Smooth muscle cell (in vitro differentiated cells): ENCODE data around the gene BLOC1S1. TPM values are rescaled to one million over a fixed set of nuclear protein-coding genes. Genes with fewer than 3 reads are reported as not detected.

Source experiments
- DNase-seq: peaks from one replicate; lab custom pipeline; 2025; ENCODE audit not compliant: unreplicated experiment; lab: John Stamatoyannopoulos, UW
- H2AFZ ChIP-seq: fragments of 200-600 bp; sonication (generic); 2 replicates; pipeline ENCODE4 v1.6.0; 2016; ENCODE audit warnings: antibody characterized with exemption, low read depth, mild to moderate bottlenecking
- H3F3A ChIP-seq: fragments of 200-600 bp; sonication (generic); 2 replicates; pipeline ENCODE4 v1.6.0; 2017; ENCODE audit warnings: antibody characterized with exemption, low read depth
- H3K27ac ChIP-seq: fragments of 200-600 bp; sonication (generic); 2 replicates; pipeline ENCODE4 v1.5.1; 2016; ENCODE audit warnings: low read depth, mild to moderate bottlenecking
- H3K27me3 ChIP-seq: fragments of 200-600 bp; sonication (generic); 2 replicates; pipeline ENCODE4 v1.6.1; 2016; ENCODE audit warnings: low read depth, mild to moderate bottlenecking
- H3K36me3 ChIP-seq: fragments of 200-600 bp; sonication (generic); 2 replicates; pipeline ENCODE4 v1.5.1; 2016; ENCODE audit warnings: low read depth
- H3K4me1 ChIP-seq: fragments of 200-600 bp; sonication (generic); 2 replicates; pipeline ENCODE4 v1.5.1; 2016; ENCODE audit warnings: low read depth
- H3K4me2 ChIP-seq: fragments of 200-600 bp; sonication (generic); 2 replicates; pipeline ENCODE4 v1.6.0; 2016; ENCODE audit warnings: mild to moderate bottlenecking
- H3K4me3 ChIP-seq: fragments of 200-600 bp; sonication (generic); 2 replicates; pipeline ENCODE4 v1.5.1; 2016; ENCODE audit warnings: mild to moderate bottlenecking
- H3K79me2 ChIP-seq: fragments of 200-600 bp; sonication (generic); 2 replicates; pipeline ENCODE4 v1.6.0; 2016; ENCODE audit warnings: low read depth, mild to moderate bottlenecking
- H3K9ac ChIP-seq: fragments of 200-600 bp; sonication (generic); 2 replicates; pipeline ENCODE4 v1.6.0; 2016; ENCODE audit warnings: low read depth
- H3K9me3 ChIP-seq: fragments of 200-600 bp; sonication (generic); replicated peaks from 2 replicates; pipeline ENCODE4 v1.5.1; 2016; ENCODE audit warnings: low read depth
- H4K20me1 ChIP-seq: fragments of 200-600 bp; sonication (generic); 2 replicates; pipeline ENCODE4 v1.6.0; 2016; ENCODE audit warnings: low read depth
- WGBS: methylation state at CpG from one replicate; pipeline ENCODE4 v1.1.7; 2016; ENCODE audit warnings: low lambda C conversion rate; 5-methylcytosine and 5-hydroxymethylcytosine counted together
- polyA plus RNA-seq: library from polyadenylated mRNA; unstranded; fragments of >200 nt; fragmentation: Nextera tagmentation; extraction: Ambion mirVana; gene quantifications from 2 replicates; pipeline ENCODE4 v1.2.1, GENCODE V29; 2016
- total RNA-seq: library from RNA; depleted of rRNA; stranded (reverse); fragments of >200 nt; gene quantifications from 2 replicates; pipeline ENCODE4 v1.2.3, GENCODE V29; 2014
- TF ChIP-seq, protein P1 (sequence below): fragments of 200-600 bp; sonication (generic); IDR thresholded peaks from 2 replicates; pipeline ENCODE4 v1.5.1; 2017; ENCODE audit warnings: borderline replicate concordance, mild to moderate bottlenecking, antibody characterized with exemption; ENCODE audit not compliant: insufficient read depth, poor library complexity, severe bottlenecking

BLOC1S1 gene
- total and polyA plus RNA-seq, 2 experiments from 2014 or later, result 146 to 150 TPM

DNA sequence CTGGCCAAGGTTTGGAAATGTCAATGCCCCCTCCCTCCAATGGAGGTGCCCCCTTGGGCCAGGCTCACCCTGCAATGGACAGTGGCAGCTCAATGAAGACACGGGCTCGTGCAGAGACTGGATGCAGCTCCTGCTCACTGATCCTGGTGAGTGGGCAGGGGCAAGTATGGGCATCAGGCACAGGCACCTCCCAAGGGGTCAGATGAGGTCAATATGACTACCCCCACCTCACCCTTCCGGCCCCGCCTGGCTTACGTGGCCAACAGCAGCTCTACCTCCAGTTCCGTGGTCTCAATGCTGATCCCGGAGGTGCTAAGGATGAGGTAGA lies 21.7 kb upstream of the BLOC1S1 start:
- no peaks in the 10 kb centered on the region for H3F3A ChIP-seq
- H3K4me1 ChIP-seq, result no peaks in the 10 kb centered on the region
- H3K79me2 ChIP-seq, result no peaks in the 10 kb centered on the region
- H3K27ac ChIP-seq, result no peak overlapping the region
- TF ChIP-seq, protein P1, sequence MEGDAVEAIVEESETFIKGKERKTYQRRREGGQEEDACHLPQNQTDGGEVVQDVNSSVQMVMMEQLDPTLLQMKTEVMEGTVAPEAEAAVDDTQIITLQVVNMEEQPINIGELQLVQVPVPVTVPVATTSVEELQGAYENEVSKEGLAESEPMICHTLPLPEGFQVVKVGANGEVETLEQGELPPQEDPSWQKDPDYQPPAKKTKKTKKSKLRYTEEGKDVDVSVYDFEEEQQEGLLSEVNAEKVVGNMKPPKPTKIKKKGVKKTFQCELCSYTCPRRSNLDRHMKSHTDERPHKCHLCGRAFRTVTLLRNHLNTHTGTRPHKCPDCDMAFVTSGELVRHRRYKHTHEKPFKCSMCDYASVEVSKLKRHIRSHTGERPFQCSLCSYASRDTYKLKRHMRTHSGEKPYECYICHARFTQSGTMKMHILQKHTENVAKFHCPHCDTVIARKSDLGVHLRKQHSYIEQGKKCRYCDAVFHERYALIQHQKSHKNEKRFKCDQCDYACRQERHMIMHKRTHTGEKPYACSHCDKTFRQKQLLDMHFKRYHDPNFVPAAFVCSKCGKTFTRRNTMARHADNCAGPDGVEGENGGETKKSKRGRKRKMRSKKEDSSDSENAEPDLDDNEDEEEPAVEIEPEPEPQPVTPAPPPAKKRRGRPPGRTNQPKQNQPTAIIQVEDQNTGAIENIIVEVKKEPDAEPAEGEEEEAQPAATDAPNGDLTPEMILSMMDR, result no peak
- H3K27me3 ChIP-seq, result no peaks in the 10 kb centered on the region
- no peak overlapping the region for H2AFZ ChIP-seq
- H3K4me3 ChIP-seq, result no peak overlapping the region
- H3K4me2 ChIP-seq, result no peak overlapping the region
- WGBS, result 98% methylated on average over 7 of the region's 7 CpGs
- H3K9ac ChIP-seq, result no peak overlapping the region
- no peak for DNase-seq
- no peaks in the 10 kb centered on the region for H3K9me3 ChIP-seq
- no peaks in the 10 kb centered on the region for H4K20me1 ChIP-seq
- H3K36me3 ChIP-seq, result no peaks in the 10 kb centered on the region

DNA sequence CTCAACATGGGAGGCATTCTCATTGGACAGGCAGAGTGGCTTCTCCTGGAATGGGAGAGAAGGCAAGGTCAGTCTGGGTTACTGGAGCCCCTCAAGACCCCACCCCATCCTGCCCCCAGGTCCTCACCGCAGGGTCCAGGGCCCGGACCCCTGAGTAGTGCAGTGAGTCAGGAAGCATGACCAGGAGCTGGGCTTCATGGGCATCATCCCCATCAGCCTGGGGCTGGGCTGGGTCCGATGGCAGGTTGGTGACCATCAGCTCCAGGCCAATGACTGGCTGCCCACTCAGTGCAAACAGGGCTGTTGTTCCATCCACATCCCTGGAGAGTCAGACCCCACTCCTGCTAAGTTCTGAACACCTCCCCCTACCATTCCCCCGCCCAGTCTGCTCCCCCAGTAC lies 21.2 kb upstream of the BLOC1S1 start:
- H3K27me3 ChIP-seq, result no peaks in the 10 kb centered on the region
- H3K9me3 ChIP-seq, result no peaks in the 10 kb centered on the region
- H3K4me1 ChIP-seq, result no peaks in the 10 kb centered on the region
- H3K4me3 ChIP-seq, result no peak overlapping the region
- no peak overlapping the region for H3K9ac ChIP-seq
- DNase-seq, result no peak
- WGBS, result 93% methylated on average over 3 of the region's 4 CpGs
- TF ChIP-seq, protein P1, result no peak
- H3K27ac ChIP-seq, result no peak overlapping the region
- no peak overlapping the region for H3K4me2 ChIP-seq
- H3K79me2 ChIP-seq, result no peaks in the 10 kb centered on the region
- H4K20me1 ChIP-seq, result no peaks in the 10 kb centered on the region
- H3F3A ChIP-seq, result no peaks in the 10 kb centered on the region
- no peak overlapping the region for H2AFZ ChIP-seq
- no peaks in the 10 kb centered on the region for H3K36me3 ChIP-seq

DNA sequence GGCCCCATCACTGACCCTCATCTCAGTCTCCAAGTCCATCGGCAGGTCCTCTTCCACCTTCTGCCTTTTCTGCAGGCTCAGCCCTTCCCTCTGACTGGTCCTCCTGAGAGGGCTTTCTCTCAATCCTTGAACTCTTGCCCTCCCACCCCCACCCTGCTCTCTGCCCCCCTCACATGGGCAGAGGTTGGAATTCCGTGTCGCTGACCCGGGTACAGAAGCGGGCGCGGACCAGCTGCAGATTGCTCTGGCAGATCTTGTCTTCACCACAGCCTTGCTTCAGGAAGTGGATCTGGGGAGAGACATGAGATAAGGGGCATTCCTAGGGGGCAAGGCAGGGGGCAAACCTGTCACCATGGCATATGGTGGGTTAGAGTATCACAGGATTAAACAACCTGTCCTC lies 20.5 kb upstream of the BLOC1S1 start:
- Histone ChIP-seq H3K27ac (no peak overlapping the region), H4K20me1 (no peaks in the 10 kb centered on the region), H3K36me3 (no peaks in the 10 kb centered on the region), H3K4me3 (no peak overlapping the region), H3K79me2 (no peaks in the 10 kb centered on the region), H3K4me1 (no peaks in the 10 kb centered on the region), H3K4me2 (no peak overlapping the region), H3K9ac (no peak overlapping the region), H3K9me3 (no peaks in the 10 kb centered on the region), H3F3A (no peaks in the 10 kb centered on the region), H2AFZ (no peak overlapping the region), H3K27me3 (no peaks in the 10 kb centered on the region)
- TF ChIP-seq, protein P1, result no peak
- 97% methylated on average over 7 of the region's 7 CpGs for WGBS
- DNase-seq, result no peak

DNA sequence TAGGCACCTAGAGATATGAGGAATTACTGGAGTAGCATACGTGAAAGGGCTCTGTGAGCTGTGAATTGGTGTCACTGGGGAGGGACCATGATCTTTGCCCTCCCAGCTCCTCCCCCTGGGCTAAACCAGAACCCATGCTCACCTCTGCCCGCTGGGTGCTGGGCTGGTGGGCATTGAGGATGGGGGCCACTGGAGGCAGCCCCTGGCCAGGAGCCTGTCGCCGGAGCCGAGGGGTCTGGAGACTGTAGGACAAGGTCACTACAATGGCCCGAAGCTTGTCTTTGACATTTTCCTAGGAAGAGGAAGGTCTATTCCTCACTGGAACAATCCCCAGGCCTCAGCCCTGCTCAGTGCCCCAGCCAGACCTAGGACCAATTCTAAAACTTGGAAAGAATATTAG lies 19.7 kb upstream of the BLOC1S1 start:
- Histone ChIP-seq H3K4me3 (no peak overlapping the region), H3K27me3 (no peaks in the 10 kb centered on the region), H3K36me3 (no peaks in the 10 kb centered on the region), H4K20me1 (no peaks in the 10 kb centered on the region), H3K9me3 (no peaks in the 10 kb centered on the region), H2AFZ (no peak overlapping the region), H3K27ac (no peak overlapping the region), H3K4me1 (no peaks in the 10 kb centered on the region), H3K9ac (no peak overlapping the region), H3F3A (no peaks in the 10 kb centered on the region), H3K4me2 (no peak overlapping the region), H3K79me2 (no peaks in the 10 kb centered on the region)
- 95% methylated on average over 6 of the region's 6 CpGs for WGBS
- no peak for DNase-seq
- TF ChIP-seq, protein P1, result no peak
